BLaER1 (cell line): ENCODE measurements around the gene EHBP1L1.

Source experiments
- H3K27ac ChIP-seq: shearing (Covaris generic); formaldehyde crosslinking; 2 replicates; pipeline ENCODE4 v1.8.1; 2022
- H3K27me3 ChIP-seq: shearing (Covaris generic); formaldehyde crosslinking; 2 replicates; pipeline ENCODE4 v1.8.1; 2022
- H3K36me3 ChIP-seq: shearing (Covaris generic); formaldehyde crosslinking; 2 replicates; pipeline ENCODE4 v1.8.1; 2022
- H3K4me1 ChIP-seq: shearing (Covaris generic); formaldehyde crosslinking; 2 replicates; pipeline ENCODE4 v1.8.1; 2022
- H3K4me2 ChIP-seq: shearing (Covaris generic); formaldehyde crosslinking; 2 replicates; pipeline ENCODE4 v1.8.1; 2022
- H3K4me3 ChIP-seq: shearing (Covaris generic); formaldehyde crosslinking; 2 replicates; pipeline ENCODE4 v1.8.1; 2022
- H3K9ac ChIP-seq: shearing (Covaris generic); formaldehyde crosslinking; 2 replicates; pipeline ENCODE4 v1.8.1; 2022
- H3K9me3 ChIP-seq: shearing (Covaris generic); formaldehyde crosslinking; 2 replicates; pipeline ENCODE4 v1.8.1; 2022
- H4K20me1 ChIP-seq: shearing (Covaris generic); formaldehyde crosslinking; 2 replicates; pipeline ENCODE4 v1.8.1; 2022
- Cebpa-rat ChIP-seq: shearing (Covaris generic); IDR thresholded peaks from 2 replicates; pipeline ENCODE4 v1.8.1; 2022

Gene EHBP1L1

DNA sequence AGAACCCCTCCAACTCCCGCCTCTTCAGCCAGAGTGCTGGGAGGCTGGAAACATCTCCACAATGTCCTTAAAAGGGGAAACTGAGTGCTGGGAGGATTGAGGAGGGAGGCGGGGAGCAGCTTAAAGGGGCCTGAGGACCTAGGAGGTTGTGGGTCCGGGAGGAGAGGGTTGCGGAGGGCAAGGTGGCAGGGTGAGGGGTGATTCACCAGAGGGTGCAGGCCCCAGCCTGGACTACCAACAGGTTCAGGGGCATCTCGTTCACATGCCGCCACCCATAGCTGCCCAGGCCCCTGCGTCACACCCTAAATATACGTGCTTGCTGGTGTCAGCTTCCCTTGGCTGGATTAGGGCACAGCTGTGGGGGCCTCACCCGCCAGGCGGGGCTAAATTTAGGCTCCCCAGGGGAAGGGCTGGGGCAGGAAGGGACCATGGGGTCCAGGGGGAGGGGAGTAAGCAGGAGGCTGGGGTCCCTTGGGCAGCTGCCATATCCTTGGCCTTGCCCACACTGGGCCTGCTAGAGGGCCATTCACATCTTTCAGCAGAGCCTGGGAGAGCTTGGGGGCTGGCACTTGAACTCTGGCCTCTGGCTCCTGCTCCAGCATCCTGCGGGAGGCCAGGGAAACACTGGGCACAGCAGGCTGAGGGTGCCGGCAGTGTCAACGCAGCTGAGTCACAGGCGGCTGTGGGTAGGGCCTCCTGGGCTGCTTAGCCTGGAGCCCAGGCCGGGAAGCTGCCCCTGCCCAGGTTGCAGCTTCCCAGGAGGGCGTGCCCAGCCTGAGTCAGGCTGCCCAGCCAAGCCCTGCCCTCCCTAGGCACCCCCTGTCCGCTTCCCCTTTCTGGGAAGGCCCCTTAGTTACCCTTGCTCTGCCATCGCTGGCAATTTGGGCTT is 1.3 kb downstream of the EHBP1L1 start:
- peaks cover 70% of the 10 kb centered on the region for H4K20me1 ChIP-seq
- peak overlapping the region; percentile 96 for H3K9ac ChIP-seq
- H3K4me3 ChIP-seq, result peak overlapping the region; percentile 90
- no peaks in the 10 kb centered on the region for H3K9me3 ChIP-seq
- peaks cover 44% of the 10 kb centered on the region for H3K36me3 ChIP-seq
- no peaks in the 10 kb centered on the region for H3K27me3 ChIP-seq
- peak overlapping the region; percentile 97 for H3K27ac ChIP-seq
- H3K4me1 ChIP-seq, result peaks cover 46% of the 10 kb centered on the region
- no peak for TF ChIP-seq Cebpa-rat
- peak overlapping the region; percentile 100 for H3K4me2 ChIP-seq

DNA sequence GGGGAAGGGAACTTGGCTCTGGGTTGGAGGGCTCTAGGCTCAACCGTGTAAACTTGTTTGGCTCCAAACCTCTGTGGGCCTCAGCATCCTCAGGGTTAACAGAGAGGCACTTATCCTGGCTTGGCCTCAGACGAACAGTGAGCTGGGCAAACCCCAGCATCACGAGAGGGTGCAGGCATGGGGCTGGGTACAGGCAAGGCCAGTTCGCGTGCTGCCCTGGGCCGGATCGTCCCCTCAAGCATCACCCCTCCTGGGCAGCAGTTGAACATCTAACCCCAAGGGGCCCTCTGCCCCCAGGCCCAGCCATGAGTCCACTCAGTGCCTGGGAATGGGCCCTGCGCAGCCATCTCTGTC is 1.9 kb downstream of the EHBP1L1 start:
- H3K36me3 ChIP-seq, result peaks cover 51% of the 10 kb centered on the region
- H3K4me2 ChIP-seq, result peak overlapping the region; percentile 100
- no peaks in the 10 kb centered on the region for H3K27me3 ChIP-seq
- H3K9ac ChIP-seq, result peak overlapping the region; percentile 96
- peaks cover 46% of the 10 kb centered on the region for H3K4me1 ChIP-seq
- peak overlapping the region; percentile 97 for H3K27ac ChIP-seq
- H4K20me1 ChIP-seq, result peaks cover 67% of the 10 kb centered on the region
- no peaks in the 10 kb centered on the region for H3K9me3 ChIP-seq
- TF ChIP-seq Cebpa-rat, result no peak
- H3K4me3 ChIP-seq, result peak overlapping the region; percentile 90

DNA sequence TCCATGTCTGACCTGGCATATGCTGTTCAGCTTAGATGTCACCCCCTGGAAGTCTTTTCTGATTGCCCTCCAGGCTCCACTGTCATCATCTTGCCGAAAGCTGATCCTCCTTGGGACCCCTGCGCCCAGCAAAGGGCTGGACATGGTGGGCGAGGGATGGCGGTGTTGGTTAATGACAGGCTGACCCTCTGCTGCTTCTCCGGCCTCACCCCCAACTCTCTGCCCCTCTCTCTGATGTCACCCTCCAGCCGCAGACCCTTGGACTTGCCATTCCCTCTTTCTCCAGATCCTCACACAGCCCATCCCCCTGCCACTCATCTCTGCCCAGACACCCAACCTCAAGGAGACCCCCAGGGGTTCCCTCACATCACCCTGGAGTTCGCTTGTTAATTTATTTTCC is 2.3 kb downstream of the EHBP1L1 start:
- peak overlapping the region; percentile 90 for H3K4me3 ChIP-seq
- peaks cover 55% of the 10 kb centered on the region for H3K36me3 ChIP-seq
- H3K4me2 ChIP-seq, result peak overlapping the region; percentile 100

DNA sequence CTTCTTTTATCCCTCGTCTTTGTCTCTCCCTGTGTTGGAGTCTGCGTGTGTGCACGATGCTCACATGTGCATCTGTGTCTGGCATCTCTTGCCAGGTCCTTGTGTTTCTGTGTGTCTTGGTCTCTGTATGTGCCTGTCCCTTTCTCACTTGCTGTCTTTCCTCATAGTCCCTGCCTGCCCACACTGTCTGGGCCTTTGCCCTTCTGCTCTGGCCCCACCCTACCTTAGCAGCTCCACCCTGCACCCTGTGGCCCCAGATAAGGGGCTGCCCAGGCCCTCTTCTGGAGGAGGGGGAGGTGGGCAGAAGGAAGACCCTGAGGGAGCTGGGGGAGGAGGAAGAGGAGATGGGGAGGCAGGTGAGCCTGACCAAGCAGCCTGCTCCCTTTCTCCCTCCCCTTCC is 2.8 kb downstream of the EHBP1L1 start:
- peak overlapping the region; percentile 100 for H3K4me2 ChIP-seq
- H3K4me1 ChIP-seq, result peaks cover 41% of the 10 kb centered on the region
- H4K20me1 ChIP-seq, result peaks cover 58% of the 10 kb centered on the region
- H3K36me3 ChIP-seq, result peaks cover 60% of the 10 kb centered on the region
- peak overlapping the region; percentile 96 for H3K9ac ChIP-seq
- H3K9me3 ChIP-seq, result no peaks in the 10 kb centered on the region
- H3K27ac ChIP-seq, result peak overlapping the region; percentile 97
- TF ChIP-seq Cebpa-rat, result no peak
- H3K27me3 ChIP-seq, result no peaks in the 10 kb centered on the region
- no peak overlapping the region for H3K4me3 ChIP-seq

More for the DNA sequence above, 2.3 kb downstream of the EHBP1L1 start:
- H3K27me3 ChIP-seq, result no peaks in the 10 kb centered on the region
- TF ChIP-seq Cebpa-rat, result no peak
- H4K20me1 ChIP-seq, result peaks cover 63% of the 10 kb centered on the region
- H3K27ac ChIP-seq, result peak overlapping the region; percentile 97
- H3K9ac ChIP-seq, result peak overlapping the region; percentile 96
- peaks cover 46% of the 10 kb centered on the region for H3K4me1 ChIP-seq
- H3K9me3 ChIP-seq, result no peaks in the 10 kb centered on the region

DNA sequence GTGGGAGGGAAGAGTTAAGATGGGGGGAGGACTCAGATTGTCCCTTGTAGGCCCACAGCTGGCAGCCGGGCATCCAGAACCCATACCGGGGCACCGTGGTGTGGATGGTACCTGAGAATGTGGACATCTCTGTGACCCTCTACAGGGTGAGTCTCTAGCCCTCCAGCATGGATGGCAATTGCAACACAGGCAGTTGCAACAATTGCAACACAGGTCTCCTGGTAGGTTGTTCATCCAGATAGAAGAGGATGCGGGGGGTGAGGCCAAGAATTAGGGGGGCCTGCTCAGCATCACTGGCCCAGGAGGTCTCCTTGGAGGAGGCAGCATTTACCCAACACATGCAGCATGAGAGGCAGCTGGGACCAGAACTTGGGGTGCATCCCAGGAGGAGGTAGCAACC is 3.4 kb downstream of the EHBP1L1 start:
- no peak overlapping the region for H3K27ac ChIP-seq
- H3K4me1 ChIP-seq, result peaks cover 37% of the 10 kb centered on the region
- H3K4me2 ChIP-seq, result no peak overlapping the region
- no peaks in the 10 kb centered on the region for H3K27me3 ChIP-seq
- H3K9me3 ChIP-seq, result no peaks in the 10 kb centered on the region
- peak overlapping the region; percentile 96; the same call in 1 of the 2 replicates for H3K9ac ChIP-seq
- peaks cover 55% of the 10 kb centered on the region for H4K20me1 ChIP-seq
- H3K36me3 ChIP-seq, result peaks cover 66% of the 10 kb centered on the region
- no peak for TF ChIP-seq Cebpa-rat
- no peak overlapping the region for H3K4me3 ChIP-seq

DNA sequence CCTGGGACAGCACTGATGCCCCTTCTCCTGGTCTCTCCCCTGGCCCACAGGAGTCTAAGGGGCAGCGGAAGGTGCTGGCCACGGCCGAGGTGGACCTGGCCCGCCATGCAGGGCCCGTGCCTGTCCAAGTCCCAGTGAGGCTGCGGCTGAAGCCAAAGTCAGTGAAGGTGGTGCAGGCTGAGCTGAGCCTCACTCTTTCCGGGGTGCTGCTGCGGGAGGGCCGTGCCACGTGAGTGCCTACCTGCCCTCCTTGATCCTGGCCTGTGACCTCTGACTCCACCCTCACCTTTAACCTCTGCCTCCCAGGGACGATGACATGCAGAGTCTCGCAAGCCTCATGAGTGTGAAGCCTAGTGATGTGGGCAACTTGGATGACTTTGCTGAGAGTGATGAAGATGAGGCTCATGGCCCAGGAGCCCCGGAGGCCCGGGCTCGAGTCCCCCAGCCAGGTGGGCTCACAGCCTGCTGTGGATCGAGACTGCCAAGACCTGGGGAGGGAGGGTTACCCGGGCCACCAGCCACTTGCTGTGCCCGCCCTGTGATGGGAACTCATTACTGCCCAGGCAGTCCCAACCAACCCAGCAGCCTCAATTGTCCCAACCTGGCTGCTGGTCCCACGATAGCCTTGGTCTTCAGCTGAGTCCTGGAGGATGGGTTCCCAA is 4.3 kb downstream of the EHBP1L1 start:
- H3K4me1 ChIP-seq, result peaks cover 31% of the 10 kb centered on the region
- H3K36me3 ChIP-seq, result peaks cover 75% of the 10 kb centered on the region
- no peak for TF ChIP-seq Cebpa-rat
- H3K4me3 ChIP-seq, result no peak overlapping the region
- H4K20me1 ChIP-seq, result peaks cover 51% of the 10 kb centered on the region
- H3K9ac ChIP-seq, result no peak overlapping the region
- H3K4me2 ChIP-seq, result no peak overlapping the region
- no peak overlapping the region for H3K27ac ChIP-seq
- H3K27me3 ChIP-seq, result no peaks in the 10 kb centered on the region
- no peaks in the 10 kb centered on the region for H3K9me3 ChIP-seq

DNA sequence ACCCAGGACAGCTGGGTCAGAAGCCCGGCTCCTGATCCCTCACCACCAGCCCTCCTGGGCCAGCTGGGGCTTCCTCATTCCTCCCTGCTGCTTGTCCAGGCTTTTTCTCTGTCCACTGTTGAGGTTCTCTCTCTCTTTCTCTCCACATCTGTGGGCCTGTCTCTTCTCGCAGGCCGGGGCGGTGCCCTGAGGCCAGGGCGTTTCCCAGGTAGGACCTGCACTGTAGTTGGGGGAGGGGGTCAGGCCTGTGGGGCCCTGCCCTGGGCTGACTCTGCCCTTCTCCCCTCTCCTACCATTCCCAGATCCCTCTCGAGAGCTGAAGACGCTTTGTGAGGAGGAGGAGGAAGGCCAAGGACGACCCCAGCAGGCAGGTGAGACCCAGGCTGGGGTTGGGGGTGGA is 4.9 kb downstream of the EHBP1L1 start:
- Histone ChIP-seq H4K20me1 (peaks cover 56% of the 10 kb centered on the region), H3K36me3 (peaks cover 81% of the 10 kb centered on the region), H3K4me1 (peaks cover 31% of the 10 kb centered on the region), H3K4me3 (no peak overlapping the region), H3K4me2 (no peak overlapping the region), H3K27ac (peak overlapping the region; percentile 44; the same call in 1 of the 2 replicates), H3K9me3 (no peaks in the 10 kb centered on the region), H3K9ac (0 out of 2 replicates have a peak overlapping the region, but pooled peaks have one; percentile 29), H3K27me3 (no peaks in the 10 kb centered on the region)
- no peak for TF ChIP-seq Cebpa-rat

DNA sequence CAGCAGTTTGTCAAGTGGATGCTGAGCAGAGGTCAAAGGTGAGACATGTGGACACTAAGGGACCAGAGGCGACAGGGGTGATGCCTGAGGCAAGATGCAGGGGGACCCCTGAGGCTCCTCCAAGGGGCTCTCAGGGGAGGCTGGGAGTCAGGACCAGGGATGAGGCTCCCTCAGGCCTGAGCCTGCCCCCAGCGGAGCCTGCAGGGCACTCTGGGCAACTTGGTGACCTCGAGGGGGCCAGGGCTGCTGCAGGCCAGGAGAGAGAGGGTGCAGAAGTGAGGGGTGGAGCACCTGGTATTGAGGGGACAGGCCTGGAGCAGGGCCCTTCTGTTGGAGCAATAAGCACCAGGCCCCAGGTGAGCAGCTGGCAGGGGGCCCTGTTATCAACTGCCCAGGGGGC is 6.1 kb downstream of the EHBP1L1 start:
- Histone ChIP-seq H3K4me3 (no peak overlapping the region), H3K4me2 (no peak overlapping the region), H3K9ac (0 out of 2 replicates have a peak overlapping the region, but pooled peaks have one; percentile 53), H3K27me3 (no peaks in the 10 kb centered on the region), H3K4me1 (peaks cover 36% of the 10 kb centered on the region), H4K20me1 (peaks cover 64% of the 10 kb centered on the region), H3K36me3 (peaks cover 93% of the 10 kb centered on the region), H3K27ac (no peak overlapping the region), H3K9me3 (no peaks in the 10 kb centered on the region)
- TF ChIP-seq Cebpa-rat, result no peak

DNA sequence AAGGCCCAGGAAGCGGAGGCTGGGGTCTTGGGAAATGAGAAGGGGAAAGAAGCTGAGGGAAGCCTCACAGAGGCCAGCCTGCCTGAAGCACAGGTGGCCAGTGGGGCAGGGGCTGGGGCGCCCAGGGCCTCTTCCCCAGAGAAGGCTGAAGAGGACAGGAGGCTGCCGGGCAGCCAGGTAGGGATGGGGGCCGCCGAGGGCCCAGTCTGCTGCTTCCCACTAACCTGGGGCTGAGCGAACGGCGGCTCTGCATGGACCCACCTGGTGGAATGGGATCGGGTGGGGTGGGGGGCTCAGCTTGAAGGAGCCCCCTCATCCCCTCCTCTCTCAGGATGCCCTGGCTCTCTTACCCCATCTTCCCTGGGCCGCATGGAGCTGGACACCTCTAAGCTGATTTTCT is 7.7 kb downstream of the EHBP1L1 start:
- no peak for TF ChIP-seq Cebpa-rat

DNA sequence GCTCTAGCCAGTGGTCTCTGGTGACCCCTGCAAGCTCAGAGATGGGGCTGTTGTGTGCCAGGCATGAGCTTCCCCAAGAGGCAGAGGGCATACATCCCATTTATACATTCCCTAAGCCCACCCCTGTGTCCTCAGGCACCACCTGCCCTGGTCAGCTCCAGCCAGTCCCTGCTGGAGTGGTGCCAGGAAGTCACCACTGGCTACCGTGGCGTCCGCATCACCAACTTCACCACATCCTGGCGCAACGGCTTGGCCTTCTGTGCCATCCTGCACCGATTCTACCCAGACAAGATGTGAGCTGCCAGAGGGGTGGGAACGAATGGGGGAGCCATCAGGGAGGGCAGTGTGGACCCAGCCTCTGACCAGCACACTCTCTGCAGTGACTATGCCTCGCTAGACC is 8.3 kb downstream of the EHBP1L1 start:
- H3K36me3 ChIP-seq, result peaks cover 85% of the 10 kb centered on the region
- TF ChIP-seq Cebpa-rat, result no peak
- 0 out of 2 replicates have a peak overlapping the region, but pooled peaks have one; percentile 38 for H3K27ac ChIP-seq
- H3K4me3 ChIP-seq, result no peak overlapping the region
- H3K9me3 ChIP-seq, result no peaks in the 10 kb centered on the region
- H4K20me1 ChIP-seq, result peaks cover 54% of the 10 kb centered on the region
- no peak overlapping the region for H3K4me2 ChIP-seq
- H3K27me3 ChIP-seq, result no peaks in the 10 kb centered on the region
- peaks cover 38% of the 10 kb centered on the region for H3K4me1 ChIP-seq
- H3K9ac ChIP-seq, result no peak overlapping the region

More for the DNA sequence above, 7.7 kb downstream of the EHBP1L1 start:
- H3K4me1 ChIP-seq, result peaks cover 36% of the 10 kb centered on the region
- H3K4me2 ChIP-seq, result no peak overlapping the region
- no peak overlapping the region for H3K4me3 ChIP-seq
- 0 out of 2 replicates have a peak overlapping the region, but pooled peaks have one; percentile 38 for H3K27ac ChIP-seq
- H3K27me3 ChIP-seq, result no peaks in the 10 kb centered on the region
- peaks cover 87% of the 10 kb centered on the region for H3K36me3 ChIP-seq
- H4K20me1 ChIP-seq, result peaks cover 53% of the 10 kb centered on the region
- H3K9ac ChIP-seq, result peak overlapping the region; percentile 53; the same call in 1 of the 2 replicates
- no peaks in the 10 kb centered on the region for H3K9me3 ChIP-seq
